GM18870 (cell line): Measurements from ENCODE around the gene HNRNPDL.
"Not testable (repeated sequence)": the region's sequence is repeated elsewhere in the genome, so short reads cannot be mapped to it uniquely, and the experiment has no call there.

Experiments
- ATAC-seq: cut with Tn5 transposase; IDR thresholded peaks from one replicate; pipeline ENCODE4 v1.9.1; 2021; ENCODE audit warnings: moderate library complexity; ENCODE audit not compliant: unreplicated experiment

Gene HNRNPDL

DNA sequence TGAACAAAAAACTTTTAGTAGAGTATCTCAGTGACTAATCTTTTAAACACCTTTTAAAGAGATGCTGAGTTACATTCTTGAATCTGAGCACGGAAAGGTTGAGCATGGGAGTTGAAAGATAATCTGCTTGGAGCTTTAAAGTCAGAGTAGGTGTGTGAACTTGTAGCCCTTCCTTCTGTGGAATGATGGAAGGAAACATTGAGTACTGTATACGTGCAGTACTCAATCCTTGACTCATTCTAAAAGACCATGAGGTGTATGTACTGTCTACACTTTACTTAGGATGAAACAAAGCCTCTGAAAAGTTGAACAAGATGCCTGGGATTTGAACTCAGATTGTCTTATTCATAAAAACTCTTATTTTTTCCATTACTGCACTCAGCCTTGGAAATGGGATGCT lies 3.5 kb upstream of the HNRNPDL start:
- no peak for ATAC-seq

GRCh38 chr4:82432596-82432995 lies 2.3 kb upstream of the HNRNPDL start:
- no peak for ATAC-seq

GRCh38 chr4:82431831-82432230 lies 1.6 kb upstream of the HNRNPDL start:
- no peak for ATAC-seq

GRCh38 chr4:82430964-82431745 lies 893 bp upstream of the HNRNPDL start:
- ATAC-seq: no peak

DNA sequence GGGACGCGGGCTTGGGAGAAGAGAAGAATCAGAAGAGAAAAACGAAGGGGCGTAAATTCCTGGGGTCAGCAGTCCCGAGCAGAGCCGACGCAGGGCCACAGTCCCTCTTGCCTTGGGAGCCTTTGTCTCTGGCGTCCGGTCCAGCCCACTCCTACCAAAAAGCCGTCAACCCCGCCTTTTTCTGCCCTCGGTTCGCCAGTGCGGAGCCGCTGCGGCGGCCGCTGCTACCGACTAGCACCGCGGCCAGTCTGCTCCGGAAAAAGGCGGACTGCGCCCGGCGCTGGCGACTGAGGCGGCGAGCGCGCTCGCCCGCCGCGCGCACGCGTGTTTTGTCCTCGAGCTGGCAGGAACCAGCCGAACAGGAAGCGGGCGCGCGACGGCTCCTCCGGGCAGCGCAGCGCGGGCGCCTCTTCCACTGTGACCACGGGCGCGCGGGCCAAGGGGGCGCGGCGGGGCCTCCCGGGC lies 502 bp downstream of the HNRNPDL start:
- peak; percentile 8 for ATAC-seq

GRCh38 chr4:82428969-82429727 lies 1.1 kb downstream of the HNRNPDL start:
- peak; percentile 42 for ATAC-seq

- ATAC-seq: no peak
Observed at GRCh38 chr4:82428526-82428968, 1.7 kb downstream of the HNRNPDL start.

- no peak for ATAC-seq
Observed at GRCh38 chr4:82425478-82425877, 4.8 kb downstream of the HNRNPDL start.

DNA sequence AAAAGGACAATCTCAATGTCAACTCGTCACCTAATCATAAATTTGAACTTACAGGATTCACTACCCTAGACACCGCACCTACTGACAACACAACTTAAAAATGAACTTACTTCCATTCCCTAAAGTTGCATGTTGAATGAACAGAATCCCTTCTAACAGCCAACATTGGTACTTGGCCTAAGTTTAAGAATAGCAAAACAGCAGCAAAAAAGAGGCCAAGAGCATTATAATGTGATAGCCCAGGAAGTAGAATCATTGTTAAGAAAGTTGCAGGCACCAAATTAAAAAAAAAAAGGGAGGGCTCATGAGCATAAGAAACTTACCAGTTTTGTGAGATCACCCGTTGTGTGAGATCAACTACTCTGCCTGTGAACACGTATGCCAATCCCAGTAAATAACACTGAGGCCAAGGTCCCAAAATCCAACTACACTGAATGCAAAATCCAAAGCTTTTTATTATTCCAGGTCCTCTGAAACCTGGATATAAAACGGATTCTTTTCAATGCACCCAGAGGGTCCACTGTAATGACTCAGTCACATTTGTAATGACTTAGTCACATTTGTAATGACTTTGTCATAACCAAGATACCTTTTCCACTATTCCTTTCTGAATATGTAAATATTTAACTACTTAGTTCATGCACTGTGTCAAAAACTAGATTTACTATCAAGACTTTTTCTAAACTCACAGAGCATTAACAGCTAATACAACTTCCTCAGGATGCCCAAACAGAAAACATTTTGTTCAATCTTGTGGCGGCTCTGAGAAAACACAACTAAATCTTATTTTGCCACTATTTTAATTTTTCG lies 6.8 kb downstream of the HNRNPDL start:
- ATAC-seq: no peak

GRCh38 chr4:82422616-82423015 lies 7.6 kb downstream of the HNRNPDL start:
- ATAC-seq: no peak

- ATAC-seq: no peak
Observed at GRCh38 chr4:82421796-82422560, 8.3 kb downstream of the HNRNPDL start.

- no peak for ATAC-seq
Observed at GRCh38 chr4:82419451-82419850, 10.8 kb downstream of the HNRNPDL start.

- ATAC-seq: no peak
Observed at GRCh38 chr4:82415922-82416365, 14.3 kb downstream of the HNRNPDL start.

GRCh38 chr4:82415061-82415460 lies 15.2 kb downstream of the HNRNPDL start:
- not testable (repeated sequence) for ATAC-seq

DNA sequence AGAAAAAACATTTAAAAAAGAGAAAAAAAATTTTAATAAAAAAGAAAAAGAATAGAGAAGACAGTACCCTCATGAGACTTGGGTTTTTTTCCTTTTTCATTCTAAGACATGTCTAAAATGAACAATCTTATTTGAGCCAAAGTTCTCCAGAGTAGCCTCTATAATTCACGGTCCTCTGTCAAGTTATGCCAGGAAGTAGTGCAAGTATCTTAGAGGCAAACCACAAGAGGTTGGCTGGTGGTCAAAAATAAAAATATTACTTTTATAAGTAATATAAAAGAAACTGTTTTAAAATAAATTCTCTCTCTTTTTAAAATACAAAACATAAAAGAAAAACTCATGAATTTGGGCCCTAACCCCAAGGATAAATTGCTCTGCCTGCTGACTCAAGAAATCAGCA lies 26.5 kb downstream of the HNRNPDL start:
- no peak for ATAC-seq

- no peak for ATAC-seq
Observed at GRCh38 chr4:82402196-82402775, 28.0 kb downstream of the HNRNPDL start.

- no peak for ATAC-seq
Observed at GRCh38 chr4:82401600-82401999, 28.7 kb downstream of the HNRNPDL start.

- ATAC-seq: no peak
Observed at GRCh38 chr4:82398263-82398662, 32.0 kb downstream of the HNRNPDL start.

DNA sequence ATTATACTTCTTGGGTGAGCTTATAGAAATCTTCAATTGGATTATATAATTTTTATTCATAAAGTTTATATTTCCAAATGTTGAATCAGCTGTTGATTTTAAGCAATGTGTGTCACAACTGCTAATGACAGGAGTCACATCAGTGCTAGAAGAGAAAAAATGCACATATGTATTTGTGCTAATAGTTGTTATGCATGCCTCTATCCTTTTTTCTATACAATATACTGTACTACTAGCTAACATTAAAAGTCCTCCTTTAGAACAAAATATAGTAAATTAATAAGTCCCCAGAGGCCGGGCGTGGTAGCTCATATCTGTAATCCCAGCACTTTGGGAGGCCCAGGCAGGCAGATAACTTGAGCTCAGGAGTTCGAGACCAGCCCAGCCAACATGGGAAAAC lies 32.7 kb downstream of the HNRNPDL start:
- ATAC-seq: no peak

DNA sequence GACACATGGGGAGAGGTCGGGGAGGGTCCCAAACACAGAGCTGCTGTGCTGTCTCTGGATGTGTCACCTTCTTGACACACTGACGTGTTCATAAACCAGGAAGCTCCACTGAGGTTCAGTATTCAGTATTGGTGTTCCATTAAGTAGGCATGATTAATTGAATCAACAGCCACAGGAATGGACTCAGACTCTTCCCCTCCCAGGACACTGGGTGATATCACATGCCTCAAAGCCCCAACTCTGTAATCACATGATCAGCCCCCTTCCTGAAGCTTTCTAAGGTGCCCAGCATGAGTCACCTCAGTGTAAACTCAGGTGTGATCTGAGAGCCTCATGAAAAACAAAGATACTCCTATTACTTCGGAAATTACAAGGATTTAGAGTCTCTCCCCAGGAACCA lies 35.4 kb downstream of the HNRNPDL start:
- no peak for ATAC-seq
